Superior temporal gyrus (tissue), 1 donor: ENCODE data around the gene CREB3L4.

Experiments used
- DNase-seq: peaks from one replicate; pipeline ENCODE4 v3.0.0-alpha.2; 2016; ENCODE audit errors: extremely low spot score

The CREB3L4 gene

GRCh38 chr1:153937331-153937730 lies 30.4 kb upstream of the CREB3L4 start:
- DNase-seq = no peak

- no peak for DNase-seq
Measured at GRCh38 chr1:153938996-153939395, 28.7 kb upstream of the CREB3L4 start.

GRCh38 chr1:153939476-153939875 lies 28.2 kb upstream of the CREB3L4 start:
- DNase-seq = no peak

- no peak for DNase-seq
Measured at GRCh38 chr1:153940756-153941155, 26.9 kb upstream of the CREB3L4 start.

- no peak for DNase-seq
Measured at GRCh38 chr1:153941826-153942725, 25.6 kb upstream of the CREB3L4 start.

- no peak for DNase-seq
Measured at GRCh38 chr1:153942766-153943549, 24.7 kb upstream of the CREB3L4 start.

- DNase-seq = no peak
Measured at GRCh38 chr1:153944005-153944826, 23.5 kb upstream of the CREB3L4 start.

GRCh38 chr1:153944827-153945117 lies 22.9 kb upstream of the CREB3L4 start:
- no peak for DNase-seq

GRCh38 chr1:153945131-153945794 lies 22.4 kb upstream of the CREB3L4 start:
- no peak for DNase-seq

GRCh38 chr1:153945795-153946621 lies 21.7 kb upstream of the CREB3L4 start:
- peak; percentile 69 for DNase-seq

- peak; percentile 78 for DNase-seq
Measured at GRCh38 chr1:153946622-153947241, 21.0 kb upstream of the CREB3L4 start, which contains the start of gene DENND4B. DENND4B (minus strand) TSS chr1:153946718; CDS start chr1:153944374, 2,344 bp downstream.

- no peak for DNase-seq
Measured at GRCh38 chr1:153951183-153951582, 16.5 kb upstream of the CREB3L4 start.

- DNase-seq = no peak
Measured at GRCh38 chr1:153951801-153952200, 15.9 kb upstream of the CREB3L4 start.

- DNase-seq = no peak
Measured at GRCh38 chr1:153953859-153954365, 13.8 kb upstream of the CREB3L4 start.

GRCh38 chr1:153954826-153955225 lies 12.9 kb upstream of the CREB3L4 start:
- no peak for DNase-seq

- no peak for DNase-seq
Measured at GRCh38 chr1:153956997-153957715, 10.5 kb upstream of the CREB3L4 start.

- no peak for DNase-seq
Measured at GRCh38 chr1:153957744-153958110, 10.0 kb upstream of the CREB3L4 start.

- peak; percentile 99 for DNase-seq
Measured at GRCh38 chr1:153958111-153958960, 9.4 kb upstream of the CREB3L4 start, which contains the start of gene CRTC2. CRTC2 (minus strand) TSS chr1:153958612; CDS start chr1:153958497, 115 bp downstream.
